ENCODE data around the gene IL24. TPM values are rescaled to one million over a fixed set of nuclear protein-coding genes. Genes with fewer than 3 reads are reported as not detected.
A peak's percentile ranks its signal among the peaks of the same experiment; 100 is the strongest.

IL24 gene
- total RNA-seq, 4 donors from 2014 or later = not detected

- H3K27me3 ChIP-seq = peaks cover 0 to 34% of the 10 kb centered on the region in 2 donors
- peaks cover 0 to 20% (median 15%) of the 10 kb centered on the region in 4 donors for H3K4me1 ChIP-seq
- WGBS, 2 donors = 2 to 5% methylated on average over 26 to 42 of the region's 69 CpGs
- peak overlapping the region in 1 of 4 donors; percentile 39 for H3K27ac ChIP-seq
- H3K4me3 ChIP-seq = peak overlapping the region; percentile 20 to 57 (median 30)
- H3K36me3 ChIP-seq = no peaks in the 10 kb centered on the region
- no peaks in the 10 kb centered on the region for H3K9me3 ChIP-seq
- peak; percentile 27 to 44 for DNase-seq (ENCODE audit: low spot score in 2 of 2)
- TF ChIP-seq POLR2A (IDR thresholded peaks at IDR 0.05) (no peak), EP300 (IDR thresholded peaks at IDR 0.05) (no peak), CTCF (IDR thresholded peaks at IDR 0.05) (no peak)
These were observed 12.1 kb downstream of the IL24 start for GRCh38 chr1:206909161-206909882.

GRCh38 chr1:206909883-206910318 lies 12.7 kb downstream of the IL24 start:
- H3K27ac ChIP-seq = peak overlapping the region in 1 of 4 donors; percentile 39
- H3K27me3 ChIP-seq = peaks cover 0 to 34% of the 10 kb centered on the region in 2 donors
- H3K4me1 ChIP-seq = peaks cover 0 to 20% (median 15%) of the 10 kb centered on the region in 4 donors
- DNase-seq (ENCODE audit: low spot score in 2 of 2) = no peak
- TF ChIP-seq POLR2A (IDR thresholded peaks at IDR 0.05) = no peak
- no peak for TF ChIP-seq EP300 (IDR thresholded peaks at IDR 0.05)
- no peak for TF ChIP-seq CTCF (IDR thresholded peaks at IDR 0.05)
- peak overlapping the region; percentile 20 to 57 (median 30) for H3K4me3 ChIP-seq
- no peaks in the 10 kb centered on the region for H3K9me3 ChIP-seq
- no peaks in the 10 kb centered on the region for H3K36me3 ChIP-seq
- 24 to 25% methylated on average over 10 to 14 of the region's 14 CpGs for WGBS, 2 donors

- peak in 1 of 2 donors; percentile 73 for DNase-seq (ENCODE audit: low spot score in 2 of 2)
- TF ChIP-seq POLR2A (IDR thresholded peaks at IDR 0.05) (no peak), CTCF (IDR thresholded peaks at IDR 0.05) (peak; percentile 44 to 79 (median 78))
- Histone ChIP-seq H3K4me3 (no peak overlapping the region), H3K4me1 (peaks cover 0 to 20% (median 15%) of the 10 kb centered on the region in 4 donors), H3K9me3 (no peaks in the 10 kb centered on the region), H3K27me3 (peaks cover 0 to 34% of the 10 kb centered on the region in 2 donors), H3K36me3 (no peaks in the 10 kb centered on the region), H3K27ac (no peak overlapping the region)
- 0% methylated on average over 1 of the region's 1 CpG for WGBS, 2 donors
These were observed 13.9 kb downstream of the IL24 start for GRCh38 chr1:206911064-206911663.

GRCh38 chr1:206912445-206913095 lies 15.3 kb downstream of the IL24 start:
- DNase-seq (ENCODE audit: low spot score in 2 of 2) = peak; percentile 60 to 80

More at GRCh38 chr1:206912445-206913095, 15.3 kb downstream of the IL24 start:
- Histone ChIP-seq H3K4me3 (no peak overlapping the region), H3K27ac (no peak overlapping the region), H3K4me1 (peaks cover 0 to 20% (median 15%) of the 10 kb centered on the region in 4 donors), H3K27me3 (peaks cover 0 to 29% of the 10 kb centered on the region in 2 donors), H3K9me3 (no peaks in the 10 kb centered on the region), H3K36me3 (no peaks in the 10 kb centered on the region)
- WGBS, 2 donors = 23 to 24% methylated on average over 7 of the region's 7 CpGs
- TF ChIP-seq CTCF (IDR thresholded peaks at IDR 0.05) (peak; percentile 75 to 87 (median 78)), POLR2A (IDR thresholded peaks at IDR 0.05) (no peak)
